Gastroesophageal sphincter (tissue), 3 donors: ENCODE measurements around the gene MIX23.

Source experiments
- POLR2A ChIP-seq, 2 donors: fragments of 450-650 bp; IDR thresholded peaks; one replicate each; pipeline ENCODE4 v1.6.1; 2017; ENCODE audit warnings: antibody characterized with exemption in 2 of 2, mild to moderate bottlenecking in 2 of 2, moderate library complexity in 1 of 2
- TF ChIP-seq, protein P1 (sequence below), 4 experiments: fragments of 200-600 bp in 2 of 4; fragments of 450-650 bp in 2 of 4; sonication (generic) in 1 of 4; IDR thresholded peaks; one replicate each; pipeline ENCODE4 v1.5.1; 2017 to 2019; ENCODE audit warnings: antibody characterized with exemption in 4 of 4, mild to moderate bottlenecking in 2 of 4, moderate library complexity in 2 of 4

GRCh38 chr3:122414391-122414790 lies 31.4 kb upstream of the MIX23 start:
- TF ChIP-seq POLR2A (IDR thresholded peaks at IDR 0.05) = no peak
- TF ChIP-seq, protein P1, sequence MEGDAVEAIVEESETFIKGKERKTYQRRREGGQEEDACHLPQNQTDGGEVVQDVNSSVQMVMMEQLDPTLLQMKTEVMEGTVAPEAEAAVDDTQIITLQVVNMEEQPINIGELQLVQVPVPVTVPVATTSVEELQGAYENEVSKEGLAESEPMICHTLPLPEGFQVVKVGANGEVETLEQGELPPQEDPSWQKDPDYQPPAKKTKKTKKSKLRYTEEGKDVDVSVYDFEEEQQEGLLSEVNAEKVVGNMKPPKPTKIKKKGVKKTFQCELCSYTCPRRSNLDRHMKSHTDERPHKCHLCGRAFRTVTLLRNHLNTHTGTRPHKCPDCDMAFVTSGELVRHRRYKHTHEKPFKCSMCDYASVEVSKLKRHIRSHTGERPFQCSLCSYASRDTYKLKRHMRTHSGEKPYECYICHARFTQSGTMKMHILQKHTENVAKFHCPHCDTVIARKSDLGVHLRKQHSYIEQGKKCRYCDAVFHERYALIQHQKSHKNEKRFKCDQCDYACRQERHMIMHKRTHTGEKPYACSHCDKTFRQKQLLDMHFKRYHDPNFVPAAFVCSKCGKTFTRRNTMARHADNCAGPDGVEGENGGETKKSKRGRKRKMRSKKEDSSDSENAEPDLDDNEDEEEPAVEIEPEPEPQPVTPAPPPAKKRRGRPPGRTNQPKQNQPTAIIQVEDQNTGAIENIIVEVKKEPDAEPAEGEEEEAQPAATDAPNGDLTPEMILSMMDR (IDR thresholded peaks at IDR 0.05) = no peak
